Measurements from ENCODE around the gene TREM1.

- TF ChIP-seq CTCF (IDR thresholded peaks at IDR 0.05) = no peak
- no peak for TF ChIP-seq POLR2AphosphoS5 (IDR thresholded peaks at IDR 0.05)
- TF ChIP-seq EP300 (IDR thresholded peaks at IDR 0.05) = no peak
- TF ChIP-seq POLR2A (IDR thresholded peaks at IDR 0.05; ENCODE audit: low read depth) = no peak
These were observed 49.4 kb downstream of the TREM1 start for GRCh38 chr6:41237128-41237527.
